SK-N-SH treated with all-trans-retinoic acid at 6 μM for 48 hours (cell line): ENCODE data around the gene FAT1.

ENCODE experiments used
- ARNTL ChIP-seq: fragments of 450-650 bp; formaldehyde crosslinking; IDR thresholded peaks from 2 replicates; pipeline ENCODE4 v1.5.0; 2020; ENCODE audit warnings: low read depth, mild to moderate bottlenecking, moderate library complexity, borderline replicate concordance
- CREB5 ChIP-seq: fragments of 250-450 bp; sonication (Bioruptor Pico); IDR thresholded peaks from 2 replicates; pipeline ENCODE4 v1.5.1; 2020; ENCODE audit warnings: low read depth, mild to moderate bottlenecking, moderate library complexity
- CSDC2 ChIP-seq: fragments of 250-450 bp; sonication (Bioruptor Pico); IDR thresholded peaks from 2 replicates; pipeline ENCODE4 v1.5.0; 2020; ENCODE audit warnings: mild to moderate bottlenecking, moderate library complexity
- PPARA ChIP-seq: fragments of 250-450 bp; sonication (Bioruptor Pico); IDR thresholded peaks from 2 replicates; pipeline ENCODE4 v1.5.0; 2020; ENCODE audit warnings: mild to moderate bottlenecking, borderline replicate concordance
- RARB ChIP-seq: fragments of 250-450 bp; sonication (Bioruptor Pico); IDR thresholded peaks from 2 replicates; pipeline ENCODE4 v1.8.0; 2021; ENCODE audit warnings: mild to moderate bottlenecking, moderate library complexity
- ZC3H10 ChIP-seq: fragments of 250-450 bp; sonication (Bioruptor Pico); IDR thresholded peaks from 2 replicates; pipeline ENCODE4 v1.5.1; 2021; ENCODE audit warnings: mild to moderate bottlenecking, moderate library complexity
- ZFP3 ChIP-seq: fragments of 250-450 bp; sonication (Bioruptor Pico); IDR thresholded peaks from 2 replicates; pipeline ENCODE4 v1.5.0; 2020; ENCODE audit warnings: mild to moderate bottlenecking, moderate library complexity
- ZFP30 ChIP-seq: fragments of 450-650 bp; formaldehyde crosslinking; IDR thresholded peaks from 2 replicates; pipeline ENCODE4 v1.5.0; 2022; ENCODE audit warnings: mild to moderate bottlenecking, moderate library complexity
- ZNF8 ChIP-seq: fragments of 450-650 bp; formaldehyde crosslinking; IDR thresholded peaks from 2 replicates; pipeline ENCODE4 v1.5.0; 2020; ENCODE audit warnings: mild to moderate bottlenecking, moderate library complexity
- TF ChIP-seq, protein P1 (sequence below): fragments of 250-450 bp; sonication (Bioruptor Pico); IDR thresholded peaks from 2 replicates; pipeline ENCODE4 v1.8.0; 2020; ENCODE audit warnings: mild to moderate bottlenecking, moderate library complexity, borderline replicate concordance
- TF ChIP-seq, protein P2 (sequence below): fragments of 250-450 bp; sonication (Bioruptor Pico); IDR thresholded peaks from 2 replicates; pipeline ENCODE4 v1.8.0; 2021; ENCODE audit warnings: low read depth, mild to moderate bottlenecking, moderate library complexity, borderline replicate concordance

- TF ChIP-seq, protein P1, sequence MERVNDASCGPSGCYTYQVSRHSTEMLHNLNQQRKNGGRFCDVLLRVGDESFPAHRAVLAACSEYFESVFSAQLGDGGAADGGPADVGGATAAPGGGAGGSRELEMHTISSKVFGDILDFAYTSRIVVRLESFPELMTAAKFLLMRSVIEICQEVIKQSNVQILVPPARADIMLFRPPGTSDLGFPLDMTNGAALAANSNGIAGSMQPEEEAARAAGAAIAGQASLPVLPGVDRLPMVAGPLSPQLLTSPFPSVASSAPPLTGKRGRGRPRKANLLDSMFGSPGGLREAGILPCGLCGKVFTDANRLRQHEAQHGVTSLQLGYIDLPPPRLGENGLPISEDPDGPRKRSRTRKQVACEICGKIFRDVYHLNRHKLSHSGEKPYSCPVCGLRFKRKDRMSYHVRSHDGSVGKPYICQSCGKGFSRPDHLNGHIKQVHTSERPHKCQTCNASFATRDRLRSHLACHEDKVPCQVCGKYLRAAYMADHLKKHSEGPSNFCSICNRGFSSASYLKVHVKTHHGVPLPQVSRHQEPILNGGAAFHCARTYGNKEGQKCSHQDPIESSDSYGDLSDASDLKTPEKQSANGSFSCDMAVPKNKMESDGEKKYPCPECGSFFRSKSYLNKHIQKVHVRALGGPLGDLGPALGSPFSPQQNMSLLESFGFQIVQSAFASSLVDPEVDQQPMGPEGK (CRISPR knock-in tag) = no peak
- TF ChIP-seq ARNTL (no peak), ZFP3 (CRISPR knock-in tag) (no peak), CSDC2 (CRISPR knock-in tag) (no peak), RARB (no peak), ZFP30 (CRISPR knock-in tag) (no peak), PPARA (CRISPR knock-in tag) (no peak), CREB5 (CRISPR knock-in tag) (no peak), ZC3H10 (CRISPR knock-in tag) (no peak), ZNF8 (CRISPR knock-in tag) (no peak)
- TF ChIP-seq, protein P2, sequence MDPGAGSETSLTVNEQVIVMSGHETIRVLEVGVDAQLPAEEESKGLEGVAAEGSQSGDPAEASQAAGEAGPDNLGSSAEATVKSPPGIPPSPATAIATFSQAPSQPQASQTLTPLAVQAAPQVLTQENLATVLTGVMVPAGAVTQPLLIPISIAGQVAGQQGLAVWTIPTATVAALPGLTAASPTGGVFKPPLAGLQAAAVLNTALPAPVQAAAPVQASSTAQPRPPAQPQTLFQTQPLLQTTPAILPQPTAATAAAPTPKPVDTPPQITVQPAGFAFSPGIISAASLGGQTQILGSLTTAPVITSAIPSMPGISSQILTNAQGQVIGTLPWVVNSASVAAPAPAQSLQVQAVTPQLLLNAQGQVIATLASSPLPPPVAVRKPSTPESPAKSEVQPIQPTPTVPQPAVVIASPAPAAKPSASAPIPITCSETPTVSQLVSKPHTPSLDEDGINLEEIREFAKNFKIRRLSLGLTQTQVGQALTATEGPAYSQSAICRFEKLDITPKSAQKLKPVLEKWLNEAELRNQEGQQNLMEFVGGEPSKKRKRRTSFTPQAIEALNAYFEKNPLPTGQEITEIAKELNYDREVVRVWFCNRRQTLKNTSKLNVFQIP (CRISPR knock-in tag) = no peak
Observed at GRCh38 chr4:186543206-186543605, 180.4 kb downstream of the FAT1 start.
